ENCODE measurements around the gene PKNOX2. TPM values are rescaled to one million over a fixed set of nuclear protein-coding genes. Genes with fewer than 3 reads are reported as not detected.

The PKNOX2 gene
- total RNA-seq, 3 donors from 2014 or later (not counting 1 experiment from before 2014, with no cell fraction given): not detected

- Mint-ChIP-seq H3K9me3 (no peaks in the 10 kb centered on the region), H3K27me3 (ENCODE audit: low read depth in 2 of 2) (peaks cover 23 to 66% of the 10 kb centered on the region in 2 donors), H3K4me1 (no peaks in the 10 kb centered on the region), H3K27ac (no peak overlapping the region), H3K36me3 (no peaks in the 10 kb centered on the region), H3K4me3 (no peak overlapping the region)
- Histone ChIP-seq H3K4me1 (ENCODE audit: control insufficient read depth, insufficient read depth, low read length) (no peaks in the 10 kb centered on the region), H3K36me3 (ENCODE audit: control insufficient read depth, insufficient read depth, low read length) (no peaks in the 10 kb centered on the region), H3K27ac (ENCODE audit: low read length) (no peak overlapping the region), H3K9me3 (ENCODE audit: control insufficient read depth, insufficient read depth, low read length) (no peaks in the 10 kb centered on the region), H3K27me3 (ENCODE audit: control insufficient read depth, insufficient read depth, low read length) (no peaks in the 10 kb centered on the region), H3K4me3 (ENCODE audit: low read length) (no peak overlapping the region)
- WGBS (ENCODE audit: insufficient coverage): 95% methylated on average over 4 of the region's 5 CpGs
- no peak for TF ChIP-seq CTCF (IDR thresholded peaks at IDR 0.05)
- ATAC-seq (no peak), DNase-seq (no peak)
- intact Hi-C loops (cut with micrococcal nuclease): no loop called here
Observed at GRCh38 chr11:125397421-125397820, 232.9 kb downstream of the PKNOX2 start.

GRCh38 chr11:125398475-125398874, 233.9 kb downstream of the PKNOX2 start:
- Histone ChIP-seq H3K27me3 (ENCODE audit: control insufficient read depth, insufficient read depth, low read length) (no peaks in the 10 kb centered on the region), H3K27ac (ENCODE audit: low read length) (no peak overlapping the region), H3K9me3 (ENCODE audit: control insufficient read depth, insufficient read depth, low read length) (no peaks in the 10 kb centered on the region), H3K4me1 (ENCODE audit: control insufficient read depth, insufficient read depth, low read length) (no peaks in the 10 kb centered on the region), H3K4me3 (ENCODE audit: low read length) (no peak overlapping the region), H3K36me3 (ENCODE audit: control insufficient read depth, insufficient read depth, low read length) (no peaks in the 10 kb centered on the region)
- Mint-ChIP-seq H3K4me1 (no peaks in the 10 kb centered on the region), H3K27ac (no peak overlapping the region), H3K4me3 (no peak overlapping the region), H3K36me3 (no peaks in the 10 kb centered on the region), H3K27me3 (ENCODE audit: low read depth in 2 of 2) (peaks cover 29 to 76% of the 10 kb centered on the region in 2 donors), H3K9me3 (no peaks in the 10 kb centered on the region)
- WGBS (ENCODE audit: insufficient coverage): 68% methylated on average over 4 of the region's 4 CpGs
- TF ChIP-seq CTCF (IDR thresholded peaks at IDR 0.05): no peak
- intact Hi-C loops (cut with micrococcal nuclease): no loop called here
- no peak for DNase-seq
- no peak for ATAC-seq

DNA sequence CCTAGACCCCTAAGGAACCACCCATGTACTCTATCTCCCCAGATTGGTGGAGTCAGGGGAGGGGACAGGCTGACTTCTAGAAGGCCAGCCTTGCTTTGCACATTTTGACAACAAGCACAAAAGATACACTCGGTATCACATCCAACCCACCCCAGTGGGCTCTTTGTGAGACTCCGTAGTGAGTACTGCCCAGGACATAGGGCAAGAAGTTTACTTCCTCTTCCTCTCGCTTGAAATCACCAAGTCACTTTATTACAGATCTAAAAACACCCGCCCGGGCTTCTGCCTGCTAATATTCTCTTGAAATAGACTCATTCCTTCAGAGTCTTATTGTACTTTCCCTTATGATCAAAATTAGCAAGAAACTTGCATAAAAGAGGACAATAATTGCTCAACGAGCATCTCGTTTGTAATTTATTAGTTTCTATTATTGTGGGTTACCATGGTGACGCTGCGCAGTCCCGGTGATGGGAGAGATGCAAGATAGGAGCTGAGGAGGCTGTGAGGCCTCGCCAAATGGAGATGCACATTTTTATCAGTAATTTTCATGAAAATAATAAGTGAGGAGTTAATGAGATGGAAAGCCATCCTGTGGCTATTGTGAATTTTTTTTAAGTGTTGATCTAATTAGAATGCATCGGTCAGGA, 234.6 kb downstream of the PKNOX2 start:
- no peaks in the 10 kb centered on the region for H3K36me3 Mint-ChIP-seq
- no peaks in the 10 kb centered on the region for H3K9me3 Mint-ChIP-seq
- Histone ChIP-seq H3K27me3 (ENCODE audit: control insufficient read depth, insufficient read depth, low read length) (peaks cover 2% of the 10 kb centered on the region), H3K36me3 (ENCODE audit: control insufficient read depth, insufficient read depth, low read length) (no peaks in the 10 kb centered on the region), H3K4me3 (ENCODE audit: low read length) (no peak overlapping the region), H3K9me3 (ENCODE audit: control insufficient read depth, insufficient read depth, low read length) (no peaks in the 10 kb centered on the region), H3K4me1 (ENCODE audit: control insufficient read depth, insufficient read depth, low read length) (no peaks in the 10 kb centered on the region), H3K27ac (ENCODE audit: low read length) (no peak overlapping the region)
- WGBS (ENCODE audit: insufficient coverage): 63% methylated on average over 12 of the region's 12 CpGs
- intact Hi-C loops (cut with micrococcal nuclease): no loop called here
- peaks cover 31 to 76% of the 10 kb centered on the region in 2 donors for H3K27me3 Mint-ChIP-seq (ENCODE audit: low read depth in 2 of 2)
- H3K27ac Mint-ChIP-seq: no peak overlapping the region
- ATAC-seq: no peak
- no peak for DNase-seq
- TF ChIP-seq CTCF (IDR thresholded peaks at IDR 0.05): no peak
- no peaks in the 10 kb centered on the region for H3K4me1 Mint-ChIP-seq
- no peak overlapping the region for H3K4me3 Mint-ChIP-seq

GRCh38 chr11:125399945-125400344, 235.4 kb downstream of the PKNOX2 start:
- H3K27ac Mint-ChIP-seq: no peak overlapping the region
- no peaks in the 10 kb centered on the region for H3K9me3 Mint-ChIP-seq
- no peak for ATAC-seq
- no peak for TF ChIP-seq CTCF (IDR thresholded peaks at IDR 0.05)
- WGBS (ENCODE audit: insufficient coverage): 88% methylated on average over 6 of the region's 6 CpGs
- peaks cover 5% of the 10 kb centered on the region for H3K27me3 ChIP-seq (ENCODE audit: control insufficient read depth, insufficient read depth, low read length)
- H3K36me3 ChIP-seq (ENCODE audit: control insufficient read depth, insufficient read depth, low read length): no peaks in the 10 kb centered on the region
- no peak overlapping the region for H3K4me3 Mint-ChIP-seq
- H3K4me1 ChIP-seq (ENCODE audit: control insufficient read depth, insufficient read depth, low read length): peaks cover 3% of the 10 kb centered on the region
- peaks cover 34 to 73% of the 10 kb centered on the region in 2 donors for H3K27me3 Mint-ChIP-seq (ENCODE audit: low read depth in 2 of 2)
- peaks cover 3 to 5% of the 10 kb centered on the region in 2 donors for H3K4me1 Mint-ChIP-seq
- no peak for DNase-seq
- H3K36me3 Mint-ChIP-seq: no peaks in the 10 kb centered on the region
- intact Hi-C loops (cut with micrococcal nuclease): no loop called here
- H3K27ac ChIP-seq (ENCODE audit: low read length): no peak overlapping the region
- no peaks in the 10 kb centered on the region for H3K9me3 ChIP-seq (ENCODE audit: control insufficient read depth, insufficient read depth, low read length)
- H3K4me3 ChIP-seq (ENCODE audit: low read length): no peak overlapping the region

Measured in natural killer cell (primary cell).